ENCODE results near the gene NECTIN1. TPM values are rescaled to one million over a fixed set of nuclear protein-coding genes. Genes with fewer than 3 reads are reported as not detected.

NECTIN1 gene
- total and polyA plus RNA-seq, 2 of the 13 experiments (the other 11 are each of a cell fraction or from before 2014, with no cell fraction given): 3.9 to 7.3 TPM

DNA sequence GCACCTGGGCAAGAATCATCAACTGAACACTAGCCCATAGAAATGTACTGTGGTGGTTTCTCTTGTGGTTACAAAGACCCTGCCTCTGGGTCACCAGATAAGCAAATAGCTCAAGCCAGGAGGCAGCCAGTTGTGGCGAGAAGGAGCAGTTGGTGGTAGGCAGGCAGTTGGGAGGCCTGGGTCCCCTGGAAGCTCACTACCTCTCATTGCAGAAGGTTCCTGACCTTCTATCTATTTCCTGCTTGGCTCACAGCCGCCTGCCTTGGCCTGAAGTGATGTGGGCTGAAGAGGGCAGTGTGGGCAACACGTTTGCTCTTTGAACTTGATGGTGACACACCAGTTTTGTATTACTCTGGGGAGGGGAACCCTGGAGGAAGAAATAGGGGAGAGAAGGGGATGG is 34.7 kb downstream of the NECTIN1 start (continued):
- TF ChIP-seq, protein P1, sequence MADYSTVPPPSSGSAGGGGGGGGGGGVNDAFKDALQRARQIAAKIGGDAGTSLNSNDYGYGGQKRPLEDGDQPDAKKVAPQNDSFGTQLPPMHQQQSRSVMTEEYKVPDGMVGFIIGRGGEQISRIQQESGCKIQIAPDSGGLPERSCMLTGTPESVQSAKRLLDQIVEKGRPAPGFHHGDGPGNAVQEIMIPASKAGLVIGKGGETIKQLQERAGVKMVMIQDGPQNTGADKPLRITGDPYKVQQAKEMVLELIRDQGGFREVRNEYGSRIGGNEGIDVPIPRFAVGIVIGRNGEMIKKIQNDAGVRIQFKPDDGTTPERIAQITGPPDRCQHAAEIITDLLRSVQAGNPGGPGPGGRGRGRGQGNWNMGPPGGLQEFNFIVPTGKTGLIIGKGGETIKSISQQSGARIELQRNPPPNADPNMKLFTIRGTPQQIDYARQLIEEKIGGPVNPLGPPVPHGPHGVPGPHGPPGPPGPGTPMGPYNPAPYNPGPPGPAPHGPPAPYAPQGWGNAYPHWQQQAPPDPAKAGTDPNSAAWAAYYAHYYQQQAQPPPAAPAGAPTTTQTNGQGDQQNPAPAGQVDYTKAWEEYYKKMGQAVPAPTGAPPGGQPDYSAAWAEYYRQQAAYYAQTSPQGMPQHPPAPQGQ (CRISPR knock-in tag; IDR thresholded peaks at IDR 0.05; ENCODE audit: borderline replicate concordance): no peak
- TF ChIP-seq BCL6 (CRISPR knock-in tag; IDR thresholded peaks at IDR 0.05): peak; percentile 32; the same call in 1 of the 2 replicates
- no peak for TF ChIP-seq SMYD3 (CRISPR knock-in tag; IDR thresholded peaks at IDR 0.05)
- no peak for TF ChIP-seq ZNF746 (CRISPR knock-in tag; IDR thresholded peaks at IDR 0.05)
- TF ChIP-seq ZNF615 (CRISPR knock-in tag; IDR thresholded peaks at IDR 0.05; ENCODE audit: borderline replicate concordance): no peak
- no peak for TF ChIP-seq HMG20B (CRISPR knock-in tag; conservative IDR thresholded peaks at IDR 0.05)
- TF ChIP-seq, protein P2, sequence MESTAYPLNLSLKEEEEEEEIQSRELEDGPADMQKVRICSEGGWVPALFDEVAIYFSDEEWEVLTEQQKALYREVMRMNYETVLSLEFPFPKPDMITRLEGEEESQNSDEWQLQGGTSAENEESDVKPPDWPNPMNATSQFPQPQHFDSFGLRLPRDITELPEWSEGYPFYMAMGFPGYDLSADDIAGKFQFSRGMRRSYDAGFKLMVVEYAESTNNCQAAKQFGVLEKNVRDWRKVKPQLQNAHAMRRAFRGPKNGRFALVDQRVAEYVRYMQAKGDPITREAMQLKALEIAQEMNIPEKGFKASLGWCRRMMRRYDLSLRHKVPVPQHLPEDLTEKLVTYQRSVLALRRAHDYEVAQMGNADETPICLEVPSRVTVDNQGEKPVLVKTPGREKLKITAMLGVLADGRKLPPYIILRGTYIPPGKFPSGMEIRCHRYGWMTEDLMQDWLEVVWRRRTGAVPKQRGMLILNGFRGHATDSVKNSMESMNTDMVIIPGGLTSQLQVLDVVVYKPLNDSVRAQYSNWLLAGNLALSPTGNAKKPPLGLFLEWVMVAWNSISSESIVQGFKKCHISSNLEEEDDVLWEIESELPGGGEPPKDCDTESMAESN (CRISPR knock-in tag; conservative IDR thresholded peaks at IDR 0.05): no peak
- peak; percentile 63 for TF ChIP-seq RARA (CRISPR knock-in tag; IDR thresholded peaks at IDR 0.05)
- no peak for TF ChIP-seq NCOR1 (IDR thresholded peaks at IDR 0.05; ENCODE audit: borderline replicate concordance, low read length)
- no peak for TF ChIP-seq ZNF839 (CRISPR knock-in tag; IDR thresholded peaks at IDR 0.05; ENCODE audit: borderline replicate concordance)
- TF ChIP-seq, protein P3, sequence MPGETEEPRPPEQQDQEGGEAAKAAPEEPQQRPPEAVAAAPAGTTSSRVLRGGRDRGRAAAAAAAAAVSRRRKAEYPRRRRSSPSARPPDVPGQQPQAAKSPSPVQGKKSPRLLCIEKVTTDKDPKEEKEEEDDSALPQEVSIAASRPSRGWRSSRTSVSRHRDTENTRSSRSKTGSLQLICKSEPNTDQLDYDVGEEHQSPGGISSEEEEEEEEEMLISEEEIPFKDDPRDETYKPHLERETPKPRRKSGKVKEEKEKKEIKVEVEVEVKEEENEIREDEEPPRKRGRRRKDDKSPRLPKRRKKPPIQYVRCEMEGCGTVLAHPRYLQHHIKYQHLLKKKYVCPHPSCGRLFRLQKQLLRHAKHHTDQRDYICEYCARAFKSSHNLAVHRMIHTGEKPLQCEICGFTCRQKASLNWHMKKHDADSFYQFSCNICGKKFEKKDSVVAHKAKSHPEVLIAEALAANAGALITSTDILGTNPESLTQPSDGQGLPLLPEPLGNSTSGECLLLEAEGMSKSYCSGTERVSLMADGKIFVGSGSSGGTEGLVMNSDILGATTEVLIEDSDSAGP (CRISPR knock-in tag; IDR thresholded peaks at IDR 0.05; ENCODE audit: borderline replicate concordance): peak; percentile 55
- TF ChIP-seq, protein P4, sequence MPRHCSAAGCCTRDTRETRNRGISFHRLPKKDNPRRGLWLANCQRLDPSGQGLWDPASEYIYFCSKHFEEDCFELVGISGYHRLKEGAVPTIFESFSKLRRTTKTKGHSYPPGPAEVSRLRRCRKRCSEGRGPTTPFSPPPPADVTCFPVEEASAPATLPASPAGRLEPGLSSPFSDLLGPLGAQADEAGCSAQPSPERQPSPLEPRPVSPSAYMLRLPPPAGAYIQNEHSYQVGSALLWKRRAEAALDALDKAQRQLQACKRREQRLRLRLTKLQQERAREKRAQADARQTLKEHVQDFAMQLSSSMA (CRISPR knock-in tag; IDR thresholded peaks at IDR 0.05): 0 out of 2 replicates have a peak, but pooled peaks have one; percentile 63
- TF ChIP-seq EP300 (IDR thresholded peaks at IDR 0.05; ENCODE audit: low read depth in 2 of 2, low read length in 2 of 2): no peak
- no peak for TF ChIP-seq EP300 (CRISPR knock-in tag; IDR thresholded peaks at IDR 0.05; ENCODE audit: borderline replicate concordance)
- peak; percentile 48; the same call in 1 of the 2 replicates for TF ChIP-seq KDM2A (CRISPR knock-in tag; IDR thresholded peaks at IDR 0.05; ENCODE audit: borderline replicate concordance, low read depth)
- no peak for TF ChIP-seq AGO2 (optimal IDR thresholded peaks at IDR 0.05; ENCODE audit: low read depth, low read length)
- TF ChIP-seq SAP130 (CRISPR knock-in tag; IDR thresholded peaks at IDR 0.05; ENCODE audit: low read depth): peak; percentile 53
- TF ChIP-seq, protein P5, sequence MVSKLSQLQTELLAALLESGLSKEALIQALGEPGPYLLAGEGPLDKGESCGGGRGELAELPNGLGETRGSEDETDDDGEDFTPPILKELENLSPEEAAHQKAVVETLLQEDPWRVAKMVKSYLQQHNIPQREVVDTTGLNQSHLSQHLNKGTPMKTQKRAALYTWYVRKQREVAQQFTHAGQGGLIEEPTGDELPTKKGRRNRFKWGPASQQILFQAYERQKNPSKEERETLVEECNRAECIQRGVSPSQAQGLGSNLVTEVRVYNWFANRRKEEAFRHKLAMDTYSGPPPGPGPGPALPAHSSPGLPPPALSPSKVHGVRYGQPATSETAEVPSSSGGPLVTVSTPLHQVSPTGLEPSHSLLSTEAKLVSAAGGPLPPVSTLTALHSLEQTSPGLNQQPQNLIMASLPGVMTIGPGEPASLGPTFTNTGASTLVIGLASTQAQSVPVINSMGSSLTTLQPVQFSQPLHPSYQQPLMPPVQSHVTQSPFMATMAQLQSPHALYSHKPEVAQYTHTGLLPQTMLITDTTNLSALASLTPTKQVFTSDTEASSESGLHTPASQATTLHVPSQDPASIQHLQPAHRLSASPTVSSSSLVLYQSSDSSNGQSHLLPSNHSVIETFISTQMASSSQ (IDR thresholded peaks at IDR 0.05; ENCODE audit: low read depth): no peak
- TF ChIP-seq, protein P5 (CRISPR knock-in tag; IDR thresholded peaks at IDR 0.05; ENCODE audit: borderline replicate concordance): no peak
- TF ChIP-seq ZNF354B (CRISPR knock-in tag; IDR thresholded peaks at IDR 0.05): no peak

Measured in HepG2 (cell line).